Gastrocnemius medialis (tissue), 4 donors: ENCODE measurements around the gene RGS14. TPM values are rescaled to one million over a fixed set of nuclear protein-coding genes. Genes with fewer than 3 reads are reported as not detected.

Experiments used
- ATAC-seq, 2 donors: fragments of 150-250 bp; one replicate each; pipeline ENCODE4 v1.9.1; 2016
- DNase-seq, 2 donors: peaks; one replicate each; pipeline ENCODE4 v3.0.0-alpha.2; 2019
- H3K27ac ChIP-seq, 4 donors: fragments of 200-600 bp; sonication (generic); 1 replicate in 1 of 4; 2 replicates in 3 of 4; pipeline ENCODE4 v1.5.1; 2016 to 2018; ENCODE audit warnings: mild to moderate bottlenecking in 2 of 4, moderate library complexity in 1 of 4
- H3K27me3 ChIP-seq, 3 donors: fragments of 200-600 bp; sonication (generic) in 2 of 3; 1 replicate in 1 of 3; 2 replicates in 2 of 3; pipeline versions ENCODE4 v1.5.1 to v1.6.0; 2016 to 2019; ENCODE audit warnings: mild to moderate bottlenecking in 1 of 3, moderate library complexity in 1 of 3
- H3K36me3 ChIP-seq, 2 donors: fragments of 200-600 bp; sonication (generic) in 1 of 2; one replicate each; pipeline ENCODE4 v1.5.1; 2017 to 2018
- H3K4me1 ChIP-seq, 2 donors: fragments of 200-600 bp; sonication (generic) in 1 of 2; one replicate each; pipeline ENCODE4 v1.5.1; 2016 to 2017; ENCODE audit warnings: mild to moderate bottlenecking in 2 of 2
- H3K4me3 ChIP-seq, 4 donors: fragments of 200-600 bp; sonication (generic) in 3 of 4; 1 replicate in 1 of 4; 2 replicates in 3 of 4; pipeline ENCODE4 v1.5.1; 2016 to 2019; ENCODE audit warnings: mild to moderate bottlenecking in 2 of 4
- H3K9me3 ChIP-seq, 3 donors: fragments of 200-600 bp; sonication (generic) in 2 of 3; 1 replicate in 1 of 3; 2 replicates in 2 of 3; pipeline ENCODE4 v1.5.1; 2016 to 2019
- CTCF ChIP-seq, 5 experiments: fragments of 450-650 bp in 3 of 5; fragments of 200-600 bp in 2 of 5; sonication (generic) in 2 of 5; IDR thresholded peaks in 4 of 5; conservative IDR thresholded peaks in 1 of 5; 1 replicate in 4 of 5; 2 replicates in 1 of 5; pipeline ENCODE4 v1.5.1; 2016 to 2019; ENCODE audit warnings: antibody characterized with exemption in 5 of 5, mild to moderate bottlenecking in 3 of 5, moderate library complexity in 3 of 5
- POLR2A ChIP-seq, 2 donors: fragments of 450-650 bp; IDR thresholded peaks; one replicate each; pipeline ENCODE4 v1.6.1; 2017; ENCODE audit warnings: antibody characterized with exemption in 2 of 2, mild to moderate bottlenecking in 2 of 2, moderate library complexity in 2 of 2
- in situ Hi-C, 4 donors: fragments of 200-750 bp; cut with MboI; loops; one replicate each; pipeline versions ENCODE4 v1.15.0 to v1.8.0; 2017; ENCODE audit warnings: low sequenced_read_pairs in 4 of 4
- intact Hi-C: fragments of 100-400 bp; cut with DNase I; formaldehyde crosslinking; loops from one replicate; pipeline ENCODE4 v1.15.1; 2023; ENCODE audit warnings: low total_unique reads
- total RNA-seq, 4 donors: library from RNA; depleted of rRNA; stranded (reverse); fragments of >200 nt; gene quantifications; one replicate each; pipeline versions ENCODE4 v1.1.0 to v1.2.3, GENCODE V29; 2016

RGS14 gene
- total RNA-seq, 4 donors from 2014 or later: 1.6 to 25.9 (median 5.0) TPM

GRCh38 chr5:177312649-177313181 is 45.0 kb upstream of the RGS14 start:
- TF ChIP-seq CTCF (IDR thresholded peaks at IDR 0.05 in 4 of 5, conservative IDR thresholded peaks at IDR 0.05 in 1 of 5): no peak
- no peak for TF ChIP-seq POLR2A (IDR thresholded peaks at IDR 0.05)
- in situ Hi-C loops (no loop called here), intact Hi-C loops (loop anchor here (5.0 kb wide), 2 partner anchors 55 to 145 kb away; no protein-coding TSS in a partner anchor)
- H3K4me1 ChIP-seq: peaks cover 27 to 28% of the 10 kb centered on the region in 2 donors
- peak overlapping the region; percentile 37 to 83 (median 66) for H3K4me3 ChIP-seq
- no peaks in the 10 kb centered on the region for H3K36me3 ChIP-seq
- ATAC-seq (no peak), DNase-seq (no peak)
- no peak overlapping the region for H3K27ac ChIP-seq
- H3K27me3 ChIP-seq: no peaks in the 10 kb centered on the region
- H3K9me3 ChIP-seq: no peaks in the 10 kb centered on the region

GRCh38 chr5:177313561-177314259 is 44.0 kb upstream of the RGS14 start:
- intact Hi-C loops: loop anchor here (5.0 kb wide), 2 partner anchors 54 to 144 kb away; no protein-coding TSS in a partner anchor
- Histone ChIP-seq H3K27ac (no peak overlapping the region), H3K4me1 (peaks cover 25 to 26% of the 10 kb centered on the region in 2 donors), H3K27me3 (no peaks in the 10 kb centered on the region), H3K9me3 (no peaks in the 10 kb centered on the region), H3K4me3 (no peak overlapping the region), H3K36me3 (no peaks in the 10 kb centered on the region)
- ATAC-seq (no peak), DNase-seq (no peak)
- in situ Hi-C loops: no loop called here
- TF ChIP-seq POLR2A (IDR thresholded peaks at IDR 0.05): no peak
- TF ChIP-seq CTCF (IDR thresholded peaks at IDR 0.05 in 4 of 5, conservative IDR thresholded peaks at IDR 0.05 in 1 of 5): no peak

- ATAC-seq: no peak
- intact Hi-C loops: loop anchor here (5.0 kb wide), 2 partner anchors 53 to 143 kb away; no protein-coding TSS in a partner anchor
- no peaks in the 10 kb centered on the region for H3K9me3 ChIP-seq
- peaks cover 17 to 18% of the 10 kb centered on the region in 2 donors for H3K4me1 ChIP-seq
- no peaks in the 10 kb centered on the region for H3K27me3 ChIP-seq
- TF ChIP-seq POLR2A (IDR thresholded peaks at IDR 0.05): no peak
- TF ChIP-seq CTCF (IDR thresholded peaks at IDR 0.05 in 4 of 5, conservative IDR thresholded peaks at IDR 0.05 in 1 of 5): no peak
- no peak overlapping the region for H3K4me3 ChIP-seq
- no peak overlapping the region for H3K27ac ChIP-seq
- no peak for DNase-seq
- in situ Hi-C loops: no loop called here
- no peaks in the 10 kb centered on the region for H3K36me3 ChIP-seq
Measured at GRCh38 chr5:177314376-177315342, 43.1 kb upstream of the RGS14 start.

GRCh38 chr5:177315411-177315810 is 42.3 kb upstream of the RGS14 start:
- no peak for TF ChIP-seq POLR2A (IDR thresholded peaks at IDR 0.05)
- TF ChIP-seq CTCF (IDR thresholded peaks at IDR 0.05 in 4 of 5, conservative IDR thresholded peaks at IDR 0.05 in 1 of 5): no peak
- Histone ChIP-seq H3K4me1 (peaks cover 15 to 18% of the 10 kb centered on the region in 2 donors), H3K27me3 (no peaks in the 10 kb centered on the region), H3K9me3 (no peaks in the 10 kb centered on the region), H3K4me3 (no peak overlapping the region), H3K27ac (no peak overlapping the region), H3K36me3 (no peaks in the 10 kb centered on the region)
- ATAC-seq: no peak
- in situ Hi-C loops: no loop called here
- intact Hi-C loops: no loop called here
- no peak for DNase-seq
